NB4 (cell line): ENCODE data around the gene TAF11L13.

Experiments used
- POLR2A ChIP-seq: IDR thresholded peaks from 2 replicates; pipeline ENCODE4 v1.6.1; 2011; ENCODE audit warnings: mild to moderate bottlenecking; ENCODE audit not compliant: insufficient read length; ENCODE audit errors: extremely low read depth
- TF ChIP-seq, protein P1 (sequence below): IDR thresholded peaks from one replicate; pipeline ENCODE4 v1.5.1; 2012; ENCODE audit warnings: low read depth, low read length
- TF ChIP-seq, protein P2 (sequence below): IDR thresholded peaks from 2 replicates; pipeline ENCODE4 v1.6.1; 2011; ENCODE audit warnings: low read depth, low read length

DNA sequence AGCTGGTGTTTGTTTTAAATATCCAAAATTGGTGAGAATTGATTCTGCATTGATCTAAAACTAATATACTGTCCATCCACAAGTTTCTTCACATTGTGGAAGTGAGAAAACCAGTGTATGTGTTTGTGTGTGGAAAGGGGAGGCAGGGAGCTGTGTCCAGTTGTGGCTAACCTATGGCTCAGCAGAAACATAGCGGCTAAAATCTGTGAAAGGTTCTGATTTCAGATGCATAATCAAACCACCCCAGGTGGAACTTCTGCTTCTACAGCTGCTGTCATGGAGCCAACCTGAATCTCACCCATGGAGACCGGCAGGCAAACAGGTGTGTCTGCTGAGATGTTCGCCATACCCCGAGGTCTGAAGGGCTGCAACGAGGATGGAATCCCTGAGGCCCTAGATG is 2.3 kb downstream of the TAF11L13 start, which contains the start of gene TAF11L14:
- TF ChIP-seq, protein P1, sequence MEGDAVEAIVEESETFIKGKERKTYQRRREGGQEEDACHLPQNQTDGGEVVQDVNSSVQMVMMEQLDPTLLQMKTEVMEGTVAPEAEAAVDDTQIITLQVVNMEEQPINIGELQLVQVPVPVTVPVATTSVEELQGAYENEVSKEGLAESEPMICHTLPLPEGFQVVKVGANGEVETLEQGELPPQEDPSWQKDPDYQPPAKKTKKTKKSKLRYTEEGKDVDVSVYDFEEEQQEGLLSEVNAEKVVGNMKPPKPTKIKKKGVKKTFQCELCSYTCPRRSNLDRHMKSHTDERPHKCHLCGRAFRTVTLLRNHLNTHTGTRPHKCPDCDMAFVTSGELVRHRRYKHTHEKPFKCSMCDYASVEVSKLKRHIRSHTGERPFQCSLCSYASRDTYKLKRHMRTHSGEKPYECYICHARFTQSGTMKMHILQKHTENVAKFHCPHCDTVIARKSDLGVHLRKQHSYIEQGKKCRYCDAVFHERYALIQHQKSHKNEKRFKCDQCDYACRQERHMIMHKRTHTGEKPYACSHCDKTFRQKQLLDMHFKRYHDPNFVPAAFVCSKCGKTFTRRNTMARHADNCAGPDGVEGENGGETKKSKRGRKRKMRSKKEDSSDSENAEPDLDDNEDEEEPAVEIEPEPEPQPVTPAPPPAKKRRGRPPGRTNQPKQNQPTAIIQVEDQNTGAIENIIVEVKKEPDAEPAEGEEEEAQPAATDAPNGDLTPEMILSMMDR: no peak
- TF ChIP-seq POLR2A: no peak
- TF ChIP-seq, protein P2, sequence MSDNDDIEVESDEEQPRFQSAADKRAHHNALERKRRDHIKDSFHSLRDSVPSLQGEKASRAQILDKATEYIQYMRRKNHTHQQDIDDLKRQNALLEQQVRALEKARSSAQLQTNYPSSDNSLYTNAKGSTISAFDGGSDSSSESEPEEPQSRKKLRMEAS: no peak
